Sigmoid colon (tissue), 7 donors: ENCODE measurements around the gene SYT11. TPM values are rescaled to one million over a fixed set of nuclear protein-coding genes. Genes with fewer than 3 reads are reported as not detected.

Experiments used
- DNase-seq: peaks from one replicate; pipeline ENCODE4 v3.0.0-alpha.2; 2019
- H3K27ac ChIP-seq, 4 donors: fragments of 200-600 bp; sonication (generic); one replicate each; pipeline ENCODE4 v1.5.1; 2016 to 2019; ENCODE audit warnings: mild to moderate bottlenecking in 1 of 4
- H3K27me3 ChIP-seq, 3 donors: fragments of 200-600 bp; sonication (generic); one replicate each; pipeline ENCODE4 v1.5.1; 2019; ENCODE audit warnings: mild to moderate bottlenecking in 1 of 3
- H3K36me3 ChIP-seq, 4 donors: fragments of 200-600 bp; sonication (generic); one replicate each; pipeline ENCODE4 v1.5.1; 2016 to 2019
- H3K4me1 ChIP-seq, 4 donors: fragments of 200-600 bp; sonication (generic); one replicate each; pipeline ENCODE4 v1.5.1; 2017 to 2019
- H3K4me3 ChIP-seq, 4 donors: fragments of 200-600 bp; sonication (generic); one replicate each; pipeline ENCODE4 v1.5.1; 2017 to 2019; ENCODE audit warnings: mild to moderate bottlenecking in 2 of 4, moderate library complexity in 1 of 4
- H3K9me3 ChIP-seq, 4 donors: fragments of 200-600 bp in 3 of 4; sonication (generic) in 3 of 4; one replicate each; pipeline versions ENCODE4 v1.5.1 to v1.6.1; 2013 to 2019
- EP300 ChIP-seq, 4 donors: sonication (generic); formaldehyde crosslinking; IDR thresholded peaks; one replicate each; pipeline ENCODE4 v1.6.1; 2017; ENCODE audit warnings: antibody characterized with exemption in 4 of 4
- POLR2A ChIP-seq, 2 donors: fragments of 450-650 bp; IDR thresholded peaks; one replicate each; pipeline ENCODE4 v1.6.1; 2016; ENCODE audit warnings: antibody characterized with exemption in 2 of 2, mild to moderate bottlenecking in 2 of 2, moderate library complexity in 2 of 2
- POLR2AphosphoS5 ChIP-seq, 4 donors: sonication (generic); formaldehyde crosslinking; IDR thresholded peaks; one replicate each; pipeline ENCODE4 v1.6.1; 2017; ENCODE audit warnings: antibody characterized with exemption in 4 of 4
- WGBS, 2 donors: extraction: QIAGEN DNeasy Blood & Tissue Kit; methylation state at CpG; one replicate each; pipeline ENCODE4 v1.1.7; 2013; 5-methylcytosine and 5-hydroxymethylcytosine counted together
- intact Hi-C: fragments of 100-400 bp; cut with DNase I; formaldehyde crosslinking; loops from one replicate; pipeline ENCODE4 v1.15.1; 2023
- polyA plus RNA-seq, 3 donors: library from polyadenylated mRNA; stranded (reverse); fragments of 200-250 nt; gene quantifications; one replicate each; pipeline ENCODE4 v1.2.3, GENCODE V29; 2013
- total RNA-seq, 4 donors: library from RNA; depleted of rRNA; stranded (reverse); fragments of >200 nt; gene quantifications; one replicate each; pipeline ENCODE4 v1.1.0, GENCODE V29; 2016
- TF ChIP-seq, protein P1 (sequence below), 4 experiments: fragments of 450-650 bp in 3 of 4; fragments of 200-600 bp in 1 of 4; IDR thresholded peaks; one replicate each; pipeline ENCODE4 v1.5.1; 2016 to 2019; ENCODE audit warnings: antibody characterized with exemption in 4 of 4, mild to moderate bottlenecking in 3 of 4, moderate library complexity in 2 of 4
- donor health status: healthy with polysubstance abuse.
- donor health status: Bipolar disorder and iron deficiency.
- donor health status: healthy.

Gene SYT11
- total and polyA plus RNA-seq, 7 donors, result under 0.01 to 29.1 (median 14.0) TPM

GRCh38 chr1:155856257-155856974 lies 3.0 kb upstream of the SYT11 start:
- intact Hi-C loops, result loop anchor here (2.0 to 10.0 kb wide), 4 partner anchors 54 to 589 kb away; partner anchors contain the start of genes KHDC4 and RIT1
- 54 to 57% methylated on average over 20 of the region's 20 CpGs for WGBS, 2 donors

GRCh38 chr1:155856975-155857930 lies 2.1 kb upstream of the SYT11 start, which contains the start of gene GON4L:
Gene GON4L, minus strand, starts transcription at chr1:155857214. Its CDS starts 3,434 bp downstream, at chr1:155853780.
- Histone ChIP-seq H3K27ac (peak within 1 kb of the TSS; percentile 81 to 90 (median 86)), H3K27me3 (no peaks in the 10 kb centered on the region), H3K9me3 (no peaks in the 10 kb centered on the region), H3K4me3 (peak within 1 kb of the TSS; percentile 48 to 83 (median 72)), H3K4me1 (peaks cover 0 to 34% (median 28%) of the 10 kb centered on the region in 4 donors), H3K36me3 (peaks cover 0 to 26% (median 19%) of the 10 kb centered on the region in 4 donors)
- 6 to 13% methylated on average over 46 of the region's 46 CpGs for WGBS, 2 donors
- TF ChIP-seq POLR2A (IDR thresholded peaks at IDR 0.05) (no peak), EP300 (IDR thresholded peaks at IDR 0.05) (peak in 1 of 4 donors; percentile 37), POLR2AphosphoS5 (IDR thresholded peaks at IDR 0.05) (peak in 3 of 4 donors; percentile 54 to 91 (median 74))
- TF ChIP-seq, protein P1, sequence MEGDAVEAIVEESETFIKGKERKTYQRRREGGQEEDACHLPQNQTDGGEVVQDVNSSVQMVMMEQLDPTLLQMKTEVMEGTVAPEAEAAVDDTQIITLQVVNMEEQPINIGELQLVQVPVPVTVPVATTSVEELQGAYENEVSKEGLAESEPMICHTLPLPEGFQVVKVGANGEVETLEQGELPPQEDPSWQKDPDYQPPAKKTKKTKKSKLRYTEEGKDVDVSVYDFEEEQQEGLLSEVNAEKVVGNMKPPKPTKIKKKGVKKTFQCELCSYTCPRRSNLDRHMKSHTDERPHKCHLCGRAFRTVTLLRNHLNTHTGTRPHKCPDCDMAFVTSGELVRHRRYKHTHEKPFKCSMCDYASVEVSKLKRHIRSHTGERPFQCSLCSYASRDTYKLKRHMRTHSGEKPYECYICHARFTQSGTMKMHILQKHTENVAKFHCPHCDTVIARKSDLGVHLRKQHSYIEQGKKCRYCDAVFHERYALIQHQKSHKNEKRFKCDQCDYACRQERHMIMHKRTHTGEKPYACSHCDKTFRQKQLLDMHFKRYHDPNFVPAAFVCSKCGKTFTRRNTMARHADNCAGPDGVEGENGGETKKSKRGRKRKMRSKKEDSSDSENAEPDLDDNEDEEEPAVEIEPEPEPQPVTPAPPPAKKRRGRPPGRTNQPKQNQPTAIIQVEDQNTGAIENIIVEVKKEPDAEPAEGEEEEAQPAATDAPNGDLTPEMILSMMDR (IDR thresholded peaks at IDR 0.05), result no peak
- intact Hi-C loops, result loop anchor here (2.0 to 10.0 kb wide), 4 partner anchors 54 to 590 kb away; partner anchors contain the start of genes KHDC4 and RIT1
- DNase-seq, result peak; percentile 94

More at GRCh38 chr1:155856257-155856974, 3.0 kb upstream of the SYT11 start:
- Histone ChIP-seq H3K27me3 (no peaks in the 10 kb centered on the region), H3K4me3 (peak overlapping the region; percentile 48 to 83 (median 72)), H3K27ac (peak overlapping the region; percentile 81 to 90 (median 86)), H3K36me3 (peaks cover 0 to 33% (median 20%) of the 10 kb centered on the region in 4 donors), H3K9me3 (no peaks in the 10 kb centered on the region), H3K4me1 (peaks cover 0 to 34% (median 28%) of the 10 kb centered on the region in 4 donors)
- TF ChIP-seq EP300 (IDR thresholded peaks at IDR 0.05) (no peak), POLR2A (IDR thresholded peaks at IDR 0.05) (no peak), POLR2AphosphoS5 (IDR thresholded peaks at IDR 0.05) (no peak)
- TF ChIP-seq, protein P1 (IDR thresholded peaks at IDR 0.05), result no peak
- no peak for DNase-seq

- 49 to 52% methylated on average over 12 of the region's 12 CpGs for WGBS, 2 donors
- H3K36me3 ChIP-seq, result peaks cover 0 to 11% (median 7%) of the 10 kb centered on the region in 4 donors
- intact Hi-C loops, result loop anchor here (5.0 to 10.0 kb wide), 2 partner anchors 164 to 592 kb away; no protein-coding TSS in a partner anchor
- H3K27ac ChIP-seq, result peak overlapping the region; percentile 86 to 95 (median 88)
- H3K27me3 ChIP-seq, result no peaks in the 10 kb centered on the region
- no peak for DNase-seq
- TF ChIP-seq POLR2A (IDR thresholded peaks at IDR 0.05), result no peak
- no peak for TF ChIP-seq EP300 (IDR thresholded peaks at IDR 0.05)
- TF ChIP-seq, protein P1 (IDR thresholded peaks at IDR 0.05), result no peak
- TF ChIP-seq POLR2AphosphoS5 (IDR thresholded peaks at IDR 0.05), result no peak
- H3K4me3 ChIP-seq, result peak overlapping the region; percentile 37 to 52 (median 48)
- peaks cover 0 to 34% (median 28%) of the 10 kb centered on the region in 4 donors for H3K4me1 ChIP-seq
- H3K9me3 ChIP-seq, result no peaks in the 10 kb centered on the region
Measured at GRCh38 chr1:155858800-155859233, 550 bp upstream of the SYT11 start.
